Left lung (tissue), 10 donors: ENCODE measurements around the gene MCOLN2. TPM values are rescaled to one million over a fixed set of nuclear protein-coding genes. Genes with fewer than 3 reads are reported as not detected.

ENCODE experiments used
- ATAC-seq: fragments of 200-7000 bp; cut with Tn5 transposase; one replicate; pipeline ENCODE4 v1.9.1; 2020; ENCODE audit warnings: moderate library complexity
- DNase-seq, 4 donors: peaks; one replicate each; pipeline ENCODE4 v3.0.0-alpha.2; 2013 to 2020
- H3K27ac ChIP-seq, 2 donors: fragments of 200-600 bp; sonication (generic) in 1 of 2; one replicate each; pipeline versions ENCODE4 v1.5.0 to v1.8.0; 2020 to 2021
- H3K27me3 ChIP-seq, 2 donors: fragments of 200-600 bp; sonication (generic) in 1 of 2; one replicate each; pipeline versions ENCODE4 v1.5.0 to v1.8.0; 2020 to 2021
- H3K36me3 ChIP-seq, 2 donors: fragments of 200-600 bp; sonication (generic) in 1 of 2; one replicate each; pipeline versions ENCODE4 v1.5.0 to v1.8.0; 2020 to 2021
- H3K4me1 ChIP-seq, 2 donors: fragments of 200-600 bp; one replicate each; pipeline ENCODE4 v1.8.0; 2021
- H3K4me3 ChIP-seq, 2 donors: fragments of 200-600 bp; sonication (generic) in 1 of 2; one replicate each; pipeline versions ENCODE4 v1.5.0 to v1.8.0; 2020 to 2021; ENCODE audit warnings: mild to moderate bottlenecking in 1 of 2
- H3K9me3 ChIP-seq, 2 donors: fragments of 200-600 bp; sonication (generic) in 1 of 2; one replicate each; pipeline versions ENCODE4 v1.5.0 to v1.8.0; 2020 to 2021
- intact Hi-C, 2 donors: fragments of 100-400 bp; cut with DNase I; formaldehyde crosslinking; loops; one replicate each; pipeline versions ENCODE4 v1.11.2 to v1.14.2; 2022
- polyA plus RNA-seq, 6 donors: library from polyadenylated mRNA; unstranded; fragments of 120-200 nt; gene quantifications; one replicate each; pipeline ENCODE4 v1.2.1, GENCODE V29; 2013; ENCODE audit not compliant: insufficient read length in 6 of 6
- total RNA-seq, 2 donors: library from RNA; stranded (reverse); fragmentation: NEBNext Ultra II Directional; extraction: Animal tissue kit (Norgen Biotek cat#: 25700); gene quantifications; one replicate each; pipeline ENCODE4 v1.2.1, GENCODE V29; 2021
- TF ChIP-seq, protein P1 (sequence below), 2 donors: fragments of 200-600 bp; sonication (generic) in 1 of 2; IDR thresholded peaks; one replicate each; pipeline versions ENCODE4 v1.5.0 to v1.8.0; 2021; ENCODE audit warnings: antibody characterized with exemption in 2 of 2
- donor health status: DM: no; HTN: yes; CAD: no.
- donor health status: DM: no; HTN: no; CAD: no.

Gene MCOLN2
- total and polyA plus RNA-seq, 8 donors: 2.8 to 5.9 (median 3.8) TPM

DNA sequence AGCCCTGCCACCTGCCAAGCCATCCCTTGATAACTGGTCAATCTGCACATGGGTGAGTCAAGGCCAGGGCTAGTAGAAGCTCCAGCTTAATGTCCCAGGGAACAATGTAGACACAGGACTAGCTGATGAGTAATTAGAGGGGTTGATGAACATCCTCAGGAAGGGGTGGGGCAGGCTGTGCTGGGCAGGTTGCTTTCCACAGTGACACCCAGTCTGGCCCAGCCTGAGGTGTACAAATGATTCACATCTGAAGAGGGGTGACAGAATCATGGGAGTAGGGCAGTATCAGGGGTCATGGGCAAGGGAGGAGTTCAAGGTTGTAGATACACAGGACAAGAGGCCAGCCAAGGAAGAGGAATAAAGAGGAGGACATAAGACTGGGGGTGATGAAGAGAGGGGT, 108.2 kb downstream of the MCOLN2 start:
- Histone ChIP-seq H3K27me3 (peaks cover 22 to 29% of the 10 kb centered on the region in 2 donors), H3K4me3 (no peak overlapping the region), H3K27ac (no peak overlapping the region), H3K36me3 (no peaks in the 10 kb centered on the region), H3K4me1 (peaks cover 0 to 13% of the 10 kb centered on the region in 2 donors), H3K9me3 (no peaks in the 10 kb centered on the region)
- TF ChIP-seq, protein P1, sequence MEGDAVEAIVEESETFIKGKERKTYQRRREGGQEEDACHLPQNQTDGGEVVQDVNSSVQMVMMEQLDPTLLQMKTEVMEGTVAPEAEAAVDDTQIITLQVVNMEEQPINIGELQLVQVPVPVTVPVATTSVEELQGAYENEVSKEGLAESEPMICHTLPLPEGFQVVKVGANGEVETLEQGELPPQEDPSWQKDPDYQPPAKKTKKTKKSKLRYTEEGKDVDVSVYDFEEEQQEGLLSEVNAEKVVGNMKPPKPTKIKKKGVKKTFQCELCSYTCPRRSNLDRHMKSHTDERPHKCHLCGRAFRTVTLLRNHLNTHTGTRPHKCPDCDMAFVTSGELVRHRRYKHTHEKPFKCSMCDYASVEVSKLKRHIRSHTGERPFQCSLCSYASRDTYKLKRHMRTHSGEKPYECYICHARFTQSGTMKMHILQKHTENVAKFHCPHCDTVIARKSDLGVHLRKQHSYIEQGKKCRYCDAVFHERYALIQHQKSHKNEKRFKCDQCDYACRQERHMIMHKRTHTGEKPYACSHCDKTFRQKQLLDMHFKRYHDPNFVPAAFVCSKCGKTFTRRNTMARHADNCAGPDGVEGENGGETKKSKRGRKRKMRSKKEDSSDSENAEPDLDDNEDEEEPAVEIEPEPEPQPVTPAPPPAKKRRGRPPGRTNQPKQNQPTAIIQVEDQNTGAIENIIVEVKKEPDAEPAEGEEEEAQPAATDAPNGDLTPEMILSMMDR (IDR thresholded peaks at IDR 0.05): no peak
- intact Hi-C loops: no loop called here
- DNase-seq (no peak), ATAC-seq (no peak)

DNA sequence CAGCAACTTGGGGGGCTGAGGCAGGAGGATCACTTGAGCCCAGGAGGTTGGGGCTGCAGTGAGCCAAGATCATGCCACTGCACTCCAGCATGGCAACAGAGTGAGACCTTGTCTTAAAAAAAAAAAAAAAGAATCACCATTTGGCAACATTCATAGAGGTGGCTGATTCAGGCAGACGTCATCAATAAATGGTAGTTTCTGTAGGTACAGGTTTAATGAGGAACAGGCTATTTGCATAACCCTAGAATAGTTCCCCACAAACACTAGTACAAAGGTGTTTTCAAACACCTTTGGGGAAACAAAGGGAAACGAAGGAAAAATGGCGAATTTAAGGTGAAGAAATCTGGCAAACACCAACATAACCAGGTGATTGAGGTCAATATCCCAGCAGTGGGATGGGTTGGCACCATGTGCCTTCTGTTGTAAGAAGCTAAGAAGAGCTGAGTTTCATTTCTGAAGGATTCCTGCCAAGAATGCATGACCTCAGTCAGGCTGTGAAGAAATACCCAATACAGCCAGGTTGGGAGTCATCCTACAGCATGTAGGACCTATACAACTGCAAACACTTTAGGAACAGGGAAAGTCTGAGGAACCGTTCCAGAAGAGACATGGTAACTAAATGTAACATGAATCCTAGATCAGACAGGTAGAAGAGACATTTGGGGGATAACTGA, 109.5 kb downstream of the MCOLN2 start:
- TF ChIP-seq, protein P1 (IDR thresholded peaks at IDR 0.05): no peak
- peaks cover 0 to 2% of the 10 kb centered on the region in 2 donors for H3K4me1 ChIP-seq
- intact Hi-C loops: no loop called here
- peaks cover 8 to 15% of the 10 kb centered on the region in 2 donors for H3K27me3 ChIP-seq
- ATAC-seq (no peak), DNase-seq (no peak)
- no peak overlapping the region for H3K4me3 ChIP-seq
- H3K9me3 ChIP-seq: no peaks in the 10 kb centered on the region
- H3K27ac ChIP-seq: no peak overlapping the region
- H3K36me3 ChIP-seq: no peaks in the 10 kb centered on the region

DNA sequence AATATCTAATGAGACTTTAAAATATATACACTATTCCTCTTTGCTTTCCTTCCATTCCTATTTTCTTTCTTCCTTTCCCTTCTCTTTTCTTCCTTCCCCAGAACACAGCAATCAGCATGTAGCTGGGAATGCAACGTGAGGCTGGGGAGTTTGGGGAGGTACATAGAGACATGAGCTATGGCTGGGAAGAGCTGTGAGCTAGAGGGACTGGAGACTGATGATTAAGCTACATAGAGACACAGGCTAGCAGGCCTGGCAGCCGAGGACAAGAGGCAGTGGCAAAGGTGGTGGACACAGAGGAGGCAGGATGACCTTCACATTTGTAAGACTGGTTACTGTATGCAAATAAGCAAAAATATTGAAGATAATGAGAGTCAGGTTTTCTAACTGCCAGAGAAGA, 111.4 kb downstream of the MCOLN2 start:
- H3K27me3 ChIP-seq: no peaks in the 10 kb centered on the region
- no peak overlapping the region for H3K4me3 ChIP-seq
- no peaks in the 10 kb centered on the region for H3K36me3 ChIP-seq
- DNase-seq (no peak), ATAC-seq (no peak)
- TF ChIP-seq, protein P1 (IDR thresholded peaks at IDR 0.05): no peak
- H3K4me1 ChIP-seq: no peaks in the 10 kb centered on the region
- no peak overlapping the region for H3K27ac ChIP-seq
- intact Hi-C loops: no loop called here
- H3K9me3 ChIP-seq: no peaks in the 10 kb centered on the region

DNA sequence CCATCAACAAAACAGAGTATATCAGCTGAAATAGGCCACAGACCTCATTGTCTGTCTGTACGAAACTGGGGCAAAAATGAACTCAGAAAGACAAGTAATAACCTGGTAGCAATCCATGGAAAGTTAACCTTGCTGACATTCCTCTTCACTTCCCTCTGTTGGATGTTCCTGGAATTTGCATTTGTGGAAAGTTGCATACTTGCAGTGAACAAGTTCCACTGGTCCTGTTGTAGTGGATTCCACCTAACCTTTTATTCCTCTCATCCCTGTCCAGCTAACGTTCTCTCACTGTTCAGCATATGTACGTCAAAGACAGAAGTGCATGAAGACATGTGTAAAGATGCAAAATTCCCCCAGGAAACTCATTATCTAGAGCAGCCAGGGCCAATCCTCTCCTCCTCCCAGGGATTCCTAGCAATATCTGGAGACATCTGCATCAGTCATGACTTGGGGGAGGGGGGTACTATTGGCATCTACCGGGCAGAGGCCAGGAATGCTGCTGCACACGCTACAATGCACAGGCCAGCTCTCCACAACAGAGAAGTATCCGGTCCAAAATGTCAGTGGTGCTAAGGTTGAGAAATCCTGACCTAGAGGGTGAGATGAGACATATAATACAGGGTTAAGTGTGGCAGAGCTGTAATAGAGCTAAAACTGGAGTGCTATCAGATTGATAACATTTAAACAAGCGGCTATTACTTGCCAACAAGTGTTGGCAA, 112.1 kb downstream of the MCOLN2 start:
- TF ChIP-seq, protein P1 (IDR thresholded peaks at IDR 0.05): no peak
- ATAC-seq: no peak
- Histone ChIP-seq H3K4me1 (no peaks in the 10 kb centered on the region), H3K36me3 (no peaks in the 10 kb centered on the region), H3K4me3 (no peak overlapping the region), H3K27ac (no peak overlapping the region), H3K27me3 (no peaks in the 10 kb centered on the region), H3K9me3 (no peaks in the 10 kb centered on the region)
- no peak for DNase-seq
- intact Hi-C loops: no loop called here

DNA sequence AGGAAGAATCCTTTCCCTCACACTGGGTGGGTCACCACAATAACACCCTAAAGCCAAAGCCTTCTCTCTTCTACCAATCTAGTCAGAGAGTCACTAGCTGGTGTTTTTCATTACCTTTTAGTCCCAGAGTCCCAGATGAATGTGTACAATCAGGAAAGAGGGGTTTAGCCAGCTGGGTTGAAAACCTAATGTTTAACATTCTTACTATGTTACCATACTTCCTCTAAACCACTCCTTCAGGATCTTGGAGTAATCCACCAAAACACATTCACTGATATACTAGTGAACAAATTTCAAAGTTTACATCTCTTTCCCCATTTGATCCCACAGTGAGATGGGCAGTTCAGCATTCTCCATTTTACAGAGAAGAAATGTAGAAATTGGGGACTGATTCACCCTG, 113.6 kb downstream of the MCOLN2 start:
- no peaks in the 10 kb centered on the region for H3K36me3 ChIP-seq
- TF ChIP-seq, protein P1 (IDR thresholded peaks at IDR 0.05): no peak
- H3K27me3 ChIP-seq: no peaks in the 10 kb centered on the region
- no peak overlapping the region for H3K27ac ChIP-seq
- no peaks in the 10 kb centered on the region for H3K9me3 ChIP-seq
- DNase-seq (no peak), ATAC-seq (no peak)
- no peak overlapping the region for H3K4me3 ChIP-seq
- H3K4me1 ChIP-seq: no peaks in the 10 kb centered on the region
- intact Hi-C loops: no loop called here
